ENCODE results near the gene HEPACAM2. TPM values are rescaled to one million over a fixed set of nuclear protein-coding genes. Genes with fewer than 3 reads are reported as not detected.

The HEPACAM2 gene
- total RNA-seq, 1 donor from 2014 or later: 31.7 TPM

- Mint-ChIP-seq H3K27me3 (no peaks in the 10 kb centered on the region), H3K9me3 (ENCODE audit: low read depth) (no peaks in the 10 kb centered on the region), H3K36me3 (ENCODE audit: insufficient read depth) (no peaks in the 10 kb centered on the region), H3K4me3 (ENCODE audit: low read depth) (no peak overlapping the region), H3K4me1 (ENCODE audit: low read depth) (peaks cover 7% of the 10 kb centered on the region), H3K27ac (no peak overlapping the region)
- no peak for DNase-seq (ENCODE audit: low spot score, unreplicated experiment)
- TF ChIP-seq, protein P1, sequence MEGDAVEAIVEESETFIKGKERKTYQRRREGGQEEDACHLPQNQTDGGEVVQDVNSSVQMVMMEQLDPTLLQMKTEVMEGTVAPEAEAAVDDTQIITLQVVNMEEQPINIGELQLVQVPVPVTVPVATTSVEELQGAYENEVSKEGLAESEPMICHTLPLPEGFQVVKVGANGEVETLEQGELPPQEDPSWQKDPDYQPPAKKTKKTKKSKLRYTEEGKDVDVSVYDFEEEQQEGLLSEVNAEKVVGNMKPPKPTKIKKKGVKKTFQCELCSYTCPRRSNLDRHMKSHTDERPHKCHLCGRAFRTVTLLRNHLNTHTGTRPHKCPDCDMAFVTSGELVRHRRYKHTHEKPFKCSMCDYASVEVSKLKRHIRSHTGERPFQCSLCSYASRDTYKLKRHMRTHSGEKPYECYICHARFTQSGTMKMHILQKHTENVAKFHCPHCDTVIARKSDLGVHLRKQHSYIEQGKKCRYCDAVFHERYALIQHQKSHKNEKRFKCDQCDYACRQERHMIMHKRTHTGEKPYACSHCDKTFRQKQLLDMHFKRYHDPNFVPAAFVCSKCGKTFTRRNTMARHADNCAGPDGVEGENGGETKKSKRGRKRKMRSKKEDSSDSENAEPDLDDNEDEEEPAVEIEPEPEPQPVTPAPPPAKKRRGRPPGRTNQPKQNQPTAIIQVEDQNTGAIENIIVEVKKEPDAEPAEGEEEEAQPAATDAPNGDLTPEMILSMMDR (IDR thresholded peaks at IDR 0.05; ENCODE audit: unreplicated experiment): no peak
Observed at GRCh38 chr7:93235541-93235940, 9.3 kb upstream of the HEPACAM2 start.

- Mint-ChIP-seq H3K4me1 (ENCODE audit: low read depth) (peaks cover 3% of the 10 kb centered on the region), H3K9me3 (ENCODE audit: low read depth) (no peaks in the 10 kb centered on the region), H3K36me3 (ENCODE audit: insufficient read depth) (no peaks in the 10 kb centered on the region), H3K4me3 (ENCODE audit: low read depth) (peak overlapping the region; percentile 92), H3K27ac (peak overlapping the region; percentile 97), H3K27me3 (no peaks in the 10 kb centered on the region)
- TF ChIP-seq, protein P1 (IDR thresholded peaks at IDR 0.05; ENCODE audit: unreplicated experiment): no peak
- DNase-seq (ENCODE audit: low spot score, unreplicated experiment): no peak
Observed at GRCh38 chr7:93232673-93233018, 6.4 kb upstream of the HEPACAM2 start.

GRCh38 chr7:93231799-93232672 is 5.8 kb upstream of the HEPACAM2 start, which contains the start of gene VPS50:
Gene VPS50, plus strand, starts transcription at chr7:93232366. Its CDS starts 102 bp downstream, at chr7:93232468.
- DNase-seq (ENCODE audit: low spot score, unreplicated experiment): peak; percentile 82
- TF ChIP-seq, protein P1 (IDR thresholded peaks at IDR 0.05; ENCODE audit: unreplicated experiment): peak; percentile 17
- Mint-ChIP-seq H3K27me3 (no peaks in the 10 kb centered on the region), H3K4me1 (ENCODE audit: low read depth) (peaks cover 3% of the 10 kb centered on the region), H3K9me3 (ENCODE audit: low read depth) (no peaks in the 10 kb centered on the region), H3K36me3 (ENCODE audit: insufficient read depth) (no peaks in the 10 kb centered on the region), H3K27ac (peak within 1 kb of the TSS; percentile 97), H3K4me3 (ENCODE audit: low read depth) (peak within 1 kb of the TSS; percentile 92)

GRCh38 chr7:93231259-93231658 is 5.0 kb upstream of the HEPACAM2 start:
- peaks cover 4% of the 10 kb centered on the region for H3K4me1 Mint-ChIP-seq (ENCODE audit: low read depth)
- peak overlapping the region; percentile 92 for H3K4me3 Mint-ChIP-seq (ENCODE audit: low read depth)
- peak overlapping the region; percentile 97 for H3K27ac Mint-ChIP-seq

GRCh38 chr7:93228302-93228701 is 2.0 kb upstream of the HEPACAM2 start:
- peaks cover 10% of the 10 kb centered on the region for H3K4me1 Mint-ChIP-seq (ENCODE audit: low read depth)
- no peak overlapping the region for H3K4me3 Mint-ChIP-seq (ENCODE audit: low read depth)
- no peaks in the 10 kb centered on the region for H3K27me3 Mint-ChIP-seq
- DNase-seq (ENCODE audit: low spot score, unreplicated experiment): no peak
- TF ChIP-seq, protein P1 (IDR thresholded peaks at IDR 0.05; ENCODE audit: unreplicated experiment): peak; percentile 91
- H3K27ac Mint-ChIP-seq: no peak overlapping the region
- no peaks in the 10 kb centered on the region for H3K36me3 Mint-ChIP-seq (ENCODE audit: insufficient read depth)
- H3K9me3 Mint-ChIP-seq (ENCODE audit: low read depth): no peaks in the 10 kb centered on the region

More at GRCh38 chr7:93231259-93231658, 5.0 kb upstream of the HEPACAM2 start:
- Mint-ChIP-seq H3K36me3 (ENCODE audit: insufficient read depth) (no peaks in the 10 kb centered on the region), H3K27me3 (no peaks in the 10 kb centered on the region), H3K9me3 (ENCODE audit: low read depth) (no peaks in the 10 kb centered on the region)
- DNase-seq (ENCODE audit: low spot score, unreplicated experiment): no peak
- TF ChIP-seq, protein P1 (IDR thresholded peaks at IDR 0.05; ENCODE audit: unreplicated experiment): no peak
